Sigmoid colon (tissue), 7 donors: ENCODE results near the gene CYP2F1. TPM values are rescaled to one million over a fixed set of nuclear protein-coding genes. Genes with fewer than 3 reads are reported as not detected.
"Not testable (repeated sequence)": the region's sequence is repeated elsewhere in the genome, so short reads cannot be mapped to it uniquely, and the experiment has no call there.

Source experiments
- DNase-seq: peaks from one replicate; pipeline ENCODE4 v3.0.0-alpha.2; 2019
- H3K27ac ChIP-seq, 4 donors: fragments of 200-600 bp; sonication (generic); one replicate each; pipeline ENCODE4 v1.5.1; 2016 to 2019; ENCODE audit warnings: mild to moderate bottlenecking in 1 of 4
- H3K27me3 ChIP-seq, 3 donors: fragments of 200-600 bp; sonication (generic); one replicate each; pipeline ENCODE4 v1.5.1; 2019; ENCODE audit warnings: mild to moderate bottlenecking in 1 of 3
- H3K36me3 ChIP-seq, 4 donors: fragments of 200-600 bp; sonication (generic); one replicate each; pipeline ENCODE4 v1.5.1; 2016 to 2019
- H3K4me1 ChIP-seq, 4 donors: fragments of 200-600 bp; sonication (generic); one replicate each; pipeline ENCODE4 v1.5.1; 2017 to 2019
- H3K4me3 ChIP-seq, 4 donors: fragments of 200-600 bp; sonication (generic); one replicate each; pipeline ENCODE4 v1.5.1; 2017 to 2019; ENCODE audit warnings: mild to moderate bottlenecking in 2 of 4, moderate library complexity in 1 of 4
- H3K9me3 ChIP-seq, 4 donors: fragments of 200-600 bp in 3 of 4; sonication (generic) in 3 of 4; one replicate each; pipeline versions ENCODE4 v1.5.1 to v1.6.1; 2013 to 2019
- EP300 ChIP-seq, 4 donors: sonication (generic); formaldehyde crosslinking; IDR thresholded peaks; one replicate each; pipeline ENCODE4 v1.6.1; 2017; ENCODE audit warnings: antibody characterized with exemption in 4 of 4
- POLR2A ChIP-seq, 2 donors: fragments of 450-650 bp; IDR thresholded peaks; one replicate each; pipeline ENCODE4 v1.6.1; 2016; ENCODE audit warnings: antibody characterized with exemption in 2 of 2, mild to moderate bottlenecking in 2 of 2, moderate library complexity in 2 of 2
- POLR2AphosphoS5 ChIP-seq, 4 donors: sonication (generic); formaldehyde crosslinking; IDR thresholded peaks; one replicate each; pipeline ENCODE4 v1.6.1; 2017; ENCODE audit warnings: antibody characterized with exemption in 4 of 4
- WGBS, 2 donors: extraction: QIAGEN DNeasy Blood & Tissue Kit; methylation state at CpG; one replicate each; pipeline ENCODE4 v1.1.7; 2013; 5-methylcytosine and 5-hydroxymethylcytosine counted together
- intact Hi-C: fragments of 100-400 bp; cut with DNase I; formaldehyde crosslinking; loops from one replicate; pipeline ENCODE4 v1.15.1; 2023
- polyA plus RNA-seq, 3 donors: library from polyadenylated mRNA; stranded (reverse); fragments of 200-250 nt; gene quantifications; one replicate each; pipeline ENCODE4 v1.2.3, GENCODE V29; 2013
- total RNA-seq, 4 donors: library from RNA; depleted of rRNA; stranded (reverse); fragments of >200 nt; gene quantifications; one replicate each; pipeline ENCODE4 v1.1.0, GENCODE V29; 2016
- TF ChIP-seq, protein P1 (sequence below), 4 experiments: fragments of 450-650 bp in 3 of 4; fragments of 200-600 bp in 1 of 4; IDR thresholded peaks; one replicate each; pipeline ENCODE4 v1.5.1; 2016 to 2019; ENCODE audit warnings: antibody characterized with exemption in 4 of 4, mild to moderate bottlenecking in 3 of 4, moderate library complexity in 2 of 4
- donor health status: healthy with polysubstance abuse.
- donor health status: Bipolar disorder and iron deficiency.
- donor health status: healthy.

Gene CYP2F1
- total and polyA plus RNA-seq, 7 donors: not detected

DNA sequence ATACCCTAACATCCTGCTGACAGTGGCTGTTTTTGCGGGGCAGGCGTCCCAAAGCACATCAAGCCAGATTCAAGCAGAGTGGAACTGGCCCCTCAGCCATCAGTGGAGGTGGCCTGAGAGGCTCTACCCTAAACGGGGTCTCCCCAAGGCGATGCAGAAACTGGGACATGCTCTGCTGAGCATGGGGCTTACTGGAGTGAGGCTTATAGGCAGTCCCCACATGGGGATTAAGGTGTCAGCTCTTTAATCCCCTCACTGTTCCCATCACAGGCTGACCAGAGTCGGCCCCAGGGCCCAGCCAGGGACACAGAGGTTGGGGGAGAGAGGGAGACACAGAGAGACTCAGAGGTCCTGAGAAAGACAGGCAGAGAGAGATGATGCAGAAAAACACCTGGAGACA is 17.0 kb downstream of the CYP2F1 start:
- WGBS, 2 donors: 82 to 89% methylated on average over 5 of the region's 5 CpGs
- H3K4me1 ChIP-seq: peaks cover 0 to 35% (median 11%) of the 10 kb centered on the region in 4 donors
- H3K27me3 ChIP-seq: no peaks in the 10 kb centered on the region
- TF ChIP-seq POLR2AphosphoS5 (IDR thresholded peaks at IDR 0.05) (no peak), EP300 (IDR thresholded peaks at IDR 0.05) (no peak), POLR2A (IDR thresholded peaks at IDR 0.05) (no peak)
- TF ChIP-seq, protein P1, sequence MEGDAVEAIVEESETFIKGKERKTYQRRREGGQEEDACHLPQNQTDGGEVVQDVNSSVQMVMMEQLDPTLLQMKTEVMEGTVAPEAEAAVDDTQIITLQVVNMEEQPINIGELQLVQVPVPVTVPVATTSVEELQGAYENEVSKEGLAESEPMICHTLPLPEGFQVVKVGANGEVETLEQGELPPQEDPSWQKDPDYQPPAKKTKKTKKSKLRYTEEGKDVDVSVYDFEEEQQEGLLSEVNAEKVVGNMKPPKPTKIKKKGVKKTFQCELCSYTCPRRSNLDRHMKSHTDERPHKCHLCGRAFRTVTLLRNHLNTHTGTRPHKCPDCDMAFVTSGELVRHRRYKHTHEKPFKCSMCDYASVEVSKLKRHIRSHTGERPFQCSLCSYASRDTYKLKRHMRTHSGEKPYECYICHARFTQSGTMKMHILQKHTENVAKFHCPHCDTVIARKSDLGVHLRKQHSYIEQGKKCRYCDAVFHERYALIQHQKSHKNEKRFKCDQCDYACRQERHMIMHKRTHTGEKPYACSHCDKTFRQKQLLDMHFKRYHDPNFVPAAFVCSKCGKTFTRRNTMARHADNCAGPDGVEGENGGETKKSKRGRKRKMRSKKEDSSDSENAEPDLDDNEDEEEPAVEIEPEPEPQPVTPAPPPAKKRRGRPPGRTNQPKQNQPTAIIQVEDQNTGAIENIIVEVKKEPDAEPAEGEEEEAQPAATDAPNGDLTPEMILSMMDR (IDR thresholded peaks at IDR 0.05): no peak
- no peak for DNase-seq
- H3K36me3 ChIP-seq: no peaks in the 10 kb centered on the region
- no peak overlapping the region for H3K4me3 ChIP-seq
- intact Hi-C loops: no loop called here
- H3K9me3 ChIP-seq: no peaks in the 10 kb centered on the region
- H3K27ac ChIP-seq: no peak overlapping the region

DNA sequence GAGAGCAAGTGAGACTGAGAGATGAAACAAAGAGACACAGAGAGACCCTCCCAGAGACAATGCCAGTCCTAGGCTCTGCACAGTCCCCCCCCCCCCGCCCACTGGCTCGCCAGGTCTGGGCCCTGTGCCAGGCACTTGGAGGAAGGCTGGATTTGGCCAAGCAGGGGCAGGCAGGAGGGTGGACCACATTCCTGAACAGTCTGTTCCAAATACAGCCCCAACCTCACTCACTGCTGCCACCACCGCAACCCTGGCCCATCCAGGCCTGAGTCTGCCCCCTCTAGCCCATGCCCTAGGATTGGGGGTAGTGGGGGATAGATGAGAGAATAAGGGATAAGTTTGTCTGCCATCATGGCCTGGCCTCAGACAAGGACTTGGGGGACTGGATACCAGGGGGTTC is 19.0 kb downstream of the CYP2F1 start:
- H3K36me3 ChIP-seq: no peaks in the 10 kb centered on the region
- TF ChIP-seq, protein P1 (IDR thresholded peaks at IDR 0.05): no peak
- no peak for TF ChIP-seq POLR2AphosphoS5 (IDR thresholded peaks at IDR 0.05)
- TF ChIP-seq POLR2A (IDR thresholded peaks at IDR 0.05): no peak
- no peak for TF ChIP-seq EP300 (IDR thresholded peaks at IDR 0.05)
- no peaks in the 10 kb centered on the region for H3K27me3 ChIP-seq
- no peak overlapping the region for H3K27ac ChIP-seq
- H3K4me1 ChIP-seq: peaks cover 0 to 36% (median 9%) of the 10 kb centered on the region in 4 donors
- H3K4me3 ChIP-seq: no peak overlapping the region
- H3K9me3 ChIP-seq: no peaks in the 10 kb centered on the region
- no peak for DNase-seq
- 31 to 70% methylated on average over 3 of the region's 3 CpGs for WGBS, 2 donors
- intact Hi-C loops: no loop called here

DNA sequence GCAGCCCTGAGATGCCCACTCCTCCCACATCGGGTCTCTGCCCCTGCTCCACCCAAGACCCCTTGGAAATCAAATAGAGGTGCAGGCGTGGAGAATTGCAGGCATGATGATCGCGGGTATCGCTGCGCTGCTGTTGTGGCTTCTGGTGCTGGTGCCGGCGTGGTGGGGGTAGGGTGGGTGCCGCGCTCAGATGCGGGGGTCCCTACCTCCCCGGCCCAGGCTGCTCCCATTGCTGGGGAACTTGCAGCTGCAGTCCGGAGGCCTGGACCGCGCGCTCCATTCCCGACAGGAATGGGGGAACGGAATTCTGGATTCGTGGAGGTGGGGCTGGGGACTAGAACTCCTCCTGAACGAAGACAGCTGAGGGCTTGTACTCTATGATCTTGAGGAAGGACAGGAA is 20.4 kb downstream of the CYP2F1 start:
- Histone ChIP-seq H3K4me3 (no peak overlapping the region), H3K27ac (no peak overlapping the region), H3K4me1 (peaks cover 0 to 31% (median 7%) of the 10 kb centered on the region in 4 donors), H3K27me3 (no peaks in the 10 kb centered on the region), H3K9me3 (no peaks in the 10 kb centered on the region), H3K36me3 (no peaks in the 10 kb centered on the region)
- DNase-seq: no peak
- WGBS, 2 donors: 88 to 93% methylated on average over 20 of the region's 20 CpGs
- intact Hi-C loops: no loop called here
- no peak for TF ChIP-seq POLR2A (IDR thresholded peaks at IDR 0.05)
- TF ChIP-seq EP300 (IDR thresholded peaks at IDR 0.05): no peak
- TF ChIP-seq, protein P1 (IDR thresholded peaks at IDR 0.05): no peak
- no peak for TF ChIP-seq POLR2AphosphoS5 (IDR thresholded peaks at IDR 0.05)

DNA sequence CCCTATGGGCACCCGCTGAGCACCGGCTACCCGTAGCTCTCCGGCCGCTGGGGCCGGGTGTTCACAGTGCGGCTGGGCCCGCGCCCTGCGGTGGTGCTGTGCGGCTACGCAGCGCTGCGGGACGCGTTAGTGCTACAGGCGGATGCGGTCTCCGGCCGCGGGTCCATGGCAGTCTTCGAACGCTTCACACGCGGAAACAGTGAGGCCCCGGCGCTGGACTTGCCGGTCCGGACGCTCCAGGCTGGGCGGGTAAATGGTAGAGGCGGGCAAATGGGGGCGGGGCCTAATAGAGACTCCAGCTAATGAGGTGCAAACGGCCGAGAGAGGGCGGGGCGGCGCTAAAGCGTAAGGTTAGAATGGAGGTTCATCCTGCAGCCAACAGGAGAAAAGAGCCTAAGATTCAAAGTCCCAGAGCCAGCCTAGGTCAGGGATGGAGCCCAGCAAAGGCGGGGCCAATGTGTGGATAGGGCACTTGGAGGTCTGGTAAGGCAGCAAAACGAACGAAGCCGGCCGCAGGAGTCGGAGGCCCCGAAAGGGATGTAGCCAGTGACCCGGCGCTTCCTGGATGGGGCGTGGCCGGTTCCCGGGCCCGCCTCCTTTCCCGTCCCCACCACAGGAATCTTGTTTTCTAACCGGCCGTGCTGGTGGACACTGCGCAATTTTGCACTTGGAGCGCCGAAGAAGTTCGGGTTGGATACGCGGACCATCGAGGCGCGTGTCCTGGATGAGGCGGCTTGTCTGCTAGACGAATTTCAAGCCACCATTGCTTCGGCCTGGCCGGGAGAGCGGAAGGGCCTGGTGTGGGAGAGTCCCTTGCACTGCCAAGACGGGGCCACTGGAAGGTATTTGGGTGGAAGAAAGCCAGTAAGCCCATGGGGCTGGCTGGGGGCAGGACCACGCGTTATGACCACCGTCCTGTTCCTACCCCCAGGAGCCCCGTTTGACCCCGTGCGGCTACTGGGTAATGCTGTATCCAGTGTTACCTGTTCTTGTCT is 21.5 kb downstream of the CYP2F1 start:
- peak; percentile 74 for DNase-seq
- H3K36me3 ChIP-seq, intact Hi-C loops, H3K9me3 ChIP-seq, H3K27me3 ChIP-seq: not testable (repeated sequence)
- 13 to 30% methylated on average over 62 to 74 of the region's 76 CpGs for WGBS, 2 donors
- Histone ChIP-seq H3K4me1 (peaks cover 0 to 31% (median 7%) of the 10 kb centered on the region in 4 donors), H3K4me3 (peak overlapping the region; percentile 12 to 55 (median 46)), H3K27ac (peak overlapping the region in 3 of 4 donors; percentile 72 to 75 (median 75))

DNA sequence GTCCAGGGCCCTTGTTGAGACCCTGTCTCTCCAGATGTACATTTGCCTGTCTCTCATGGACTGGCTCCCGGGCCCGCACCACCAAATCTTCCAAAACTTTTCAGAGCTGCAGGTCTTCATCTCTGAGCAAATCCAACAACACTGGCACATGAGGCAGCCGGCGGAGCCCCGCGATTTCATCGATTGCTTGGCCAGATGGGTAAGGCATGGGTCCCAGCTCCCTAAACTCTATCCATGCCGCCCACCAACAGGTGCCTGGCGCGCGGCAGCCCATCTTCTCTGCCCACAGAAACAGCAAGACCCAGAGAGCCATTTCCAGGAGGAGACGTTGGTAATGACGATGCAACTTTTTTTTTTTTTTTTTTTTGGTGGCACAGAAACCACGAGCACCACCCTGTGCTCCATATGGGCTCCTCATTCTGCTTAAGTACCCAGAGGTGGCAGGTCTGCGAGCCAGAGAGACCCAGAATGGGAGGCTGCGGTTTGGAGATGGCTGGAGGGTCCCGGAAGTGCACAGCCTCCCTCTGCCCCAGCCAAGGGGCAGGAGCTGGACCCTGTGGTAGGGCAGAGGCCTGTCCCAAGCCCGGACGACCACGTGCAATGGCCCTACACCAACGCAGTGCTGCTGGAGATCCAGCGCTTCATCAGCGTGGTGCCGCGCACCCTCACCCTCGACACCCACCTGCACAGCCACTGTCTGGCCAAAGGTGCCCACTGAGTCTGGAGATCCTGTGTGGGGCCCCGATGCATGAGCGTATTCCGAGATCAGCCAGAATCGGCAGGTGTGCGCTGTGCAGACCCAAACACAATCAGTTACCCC is 22.6 kb downstream of the CYP2F1 start:
- 90 to 94% methylated on average over 31 of the region's 31 CpGs for WGBS, 2 donors
- DNase-seq: no peak
- peaks cover 0 to 31% (median 7%) of the 10 kb centered on the region in 4 donors for H3K4me1 ChIP-seq
- intact Hi-C loops: no loop called here
- no peaks in the 10 kb centered on the region for H3K27me3 ChIP-seq
- no peaks in the 10 kb centered on the region for H3K9me3 ChIP-seq
- peak overlapping the region in 1 of 4 donors; percentile 75 for H3K27ac ChIP-seq
- TF ChIP-seq POLR2AphosphoS5 (IDR thresholded peaks at IDR 0.05): no peak
- no peak for TF ChIP-seq POLR2A (IDR thresholded peaks at IDR 0.05)
- TF ChIP-seq, protein P1 (IDR thresholded peaks at IDR 0.05): no peak
- no peak for TF ChIP-seq EP300 (IDR thresholded peaks at IDR 0.05)
- H3K4me3 ChIP-seq: peak overlapping the region in 2 of 4 donors; percentile 49 to 55
- no peaks in the 10 kb centered on the region for H3K36me3 ChIP-seq
